ENCODE data around the gene MAGEA1.

MAGEA1 gene

GRCh38 chrX:153225438-153226098 lies 46.5 kb downstream of the MAGEA1 start:
- no peak for TF ChIP-seq ZNF8 (CRISPR knock-in tag; IDR thresholded peaks at IDR 0.05)
- no peak for TF ChIP-seq CSDC2 (CRISPR knock-in tag; IDR thresholded peaks at IDR 0.05)
- no peak for TF ChIP-seq BACH2 (CRISPR knock-in tag; IDR thresholded peaks at IDR 0.05; ENCODE audit: borderline replicate concordance)
- no peak for TF ChIP-seq TOX (CRISPR knock-in tag; IDR thresholded peaks at IDR 0.05; ENCODE audit: borderline replicate concordance)
- TF ChIP-seq ESRRG (CRISPR knock-in tag; IDR thresholded peaks at IDR 0.05): no peak
- TF ChIP-seq TCF4 (CRISPR knock-in tag; IDR thresholded peaks at IDR 0.05; ENCODE audit: borderline replicate concordance): no peak
- no peak for TF ChIP-seq ZC3H10 (CRISPR knock-in tag; IDR thresholded peaks at IDR 0.05)
- TF ChIP-seq OSR1 (CRISPR knock-in tag; IDR thresholded peaks at IDR 0.05): no peak
- no peak for TF ChIP-seq POU6F1 (CRISPR knock-in tag; IDR thresholded peaks at IDR 0.05; ENCODE audit: borderline replicate concordance, low read depth)
- TF ChIP-seq ZFP30 (CRISPR knock-in tag; IDR thresholded peaks at IDR 0.05): no peak
- no peak for TF ChIP-seq TSHZ2 (CRISPR knock-in tag; IDR thresholded peaks at IDR 0.05)
- TF ChIP-seq PPARA (CRISPR knock-in tag; IDR thresholded peaks at IDR 0.05; ENCODE audit: borderline replicate concordance): no peak
- TF ChIP-seq ZFP3 (CRISPR knock-in tag; IDR thresholded peaks at IDR 0.05): no peak
- TF ChIP-seq RARB (CRISPR knock-in tag; IDR thresholded peaks at IDR 0.05): no peak
- no peak for TF ChIP-seq ZNF70 (CRISPR knock-in tag; IDR thresholded peaks at IDR 0.05)
- no peak for TF ChIP-seq ARNTL (CRISPR knock-in tag; IDR thresholded peaks at IDR 0.05; ENCODE audit: borderline replicate concordance, low read depth)
- TF ChIP-seq PATZ1 (CRISPR knock-in tag; IDR thresholded peaks at IDR 0.05; ENCODE audit: borderline replicate concordance): no peak
- no peak for TF ChIP-seq CSRNP3 (CRISPR knock-in tag; IDR thresholded peaks at IDR 0.05)
- no peak for TF ChIP-seq ZNF565 (CRISPR knock-in tag; conservative IDR thresholded peaks at IDR 0.05; ENCODE audit: low read depth)
- TF ChIP-seq GLIS3 (CRISPR knock-in tag; IDR thresholded peaks at IDR 0.05): no peak
- no peak for ATAC-seq

- ATAC-seq: no peak; the same call in 1 of the 3 replicates
Measured at GRCh38 chrX:153226344-153227185, 47.5 kb downstream of the MAGEA1 start.

More at GRCh38 chrX:153226344-153227185, 47.5 kb downstream of the MAGEA1 start:
- TF ChIP-seq ZC3H10 (CRISPR knock-in tag; IDR thresholded peaks at IDR 0.05): no peak
- TF ChIP-seq ZNF8 (CRISPR knock-in tag; IDR thresholded peaks at IDR 0.05): no peak
